Stimulated activated CD8-positive, alpha-beta memory T cell treated with anti-CD3 and anti-CD28 coated beads, Interleukin-4, amount 100 ng/mL, for 24 hours (primary cell): Measurements from ENCODE around the gene KCNG1.

Experiments
- DNase-seq: peaks from one replicate; pipeline ENCODE4 v3.0.0-alpha.2; 2020; ENCODE audit warnings: low read depth

The KCNG1 gene

DNA sequence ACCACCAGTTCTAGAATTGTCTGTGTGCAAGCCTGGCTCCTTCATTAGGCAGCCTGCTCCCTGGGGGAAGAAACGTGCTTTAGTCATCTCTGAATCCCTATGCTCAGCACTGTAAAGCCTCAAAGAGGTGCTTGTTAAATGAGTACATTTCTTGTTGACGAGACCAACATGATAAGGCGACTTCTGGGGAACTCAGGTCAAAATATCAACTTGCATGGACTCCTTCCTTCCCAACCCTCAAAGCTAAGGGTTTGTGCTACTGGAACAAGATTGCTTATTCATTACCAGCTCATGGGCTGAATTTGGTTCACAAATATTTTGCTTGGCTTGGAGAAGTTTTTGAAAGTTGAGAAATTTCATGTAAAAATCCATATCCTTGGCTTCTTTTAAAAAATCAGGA is 10.6 kb downstream of the KCNG1 start:
- DNase-seq = no peak

DNA sequence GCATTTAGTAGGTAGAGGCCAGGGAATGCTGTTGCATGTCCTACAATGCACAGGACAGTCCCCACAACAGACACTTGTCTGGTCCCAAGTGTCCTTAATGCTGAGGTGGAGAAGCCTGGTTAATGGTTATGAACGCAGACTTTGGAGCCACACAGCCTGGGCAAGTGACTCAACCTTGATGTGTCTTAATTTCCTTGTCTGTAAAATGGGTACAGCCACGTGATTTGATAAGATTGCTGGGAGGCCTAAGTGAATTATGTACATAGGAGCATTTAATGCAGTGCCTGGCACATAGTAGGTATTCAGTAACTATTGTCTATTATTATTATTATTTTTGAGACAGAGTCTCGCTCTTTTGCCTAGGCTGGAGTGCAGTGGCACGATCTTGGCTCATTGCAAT is 11.4 kb downstream of the KCNG1 start:
- DNase-seq = no peak

DNA sequence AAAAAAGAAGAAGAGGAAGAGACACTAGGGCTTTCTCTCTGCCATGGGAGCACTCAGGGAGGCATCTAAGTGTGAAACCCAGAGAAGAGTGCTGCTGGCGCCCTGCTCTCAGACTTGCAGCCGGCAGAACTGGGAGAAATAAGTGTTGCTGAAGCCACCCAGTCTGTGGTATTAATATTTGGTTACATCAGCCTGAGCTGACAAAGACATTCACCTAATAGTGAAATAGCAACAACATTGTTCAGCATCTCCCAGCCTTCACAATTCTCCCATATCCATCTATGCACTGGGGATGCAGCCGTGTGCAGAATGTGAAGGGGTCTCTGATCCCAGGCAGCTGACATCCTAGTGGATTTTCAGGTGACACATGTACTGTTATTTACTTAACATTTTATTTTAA is 12.0 kb downstream of the KCNG1 start:
- DNase-seq = no peak

DNA sequence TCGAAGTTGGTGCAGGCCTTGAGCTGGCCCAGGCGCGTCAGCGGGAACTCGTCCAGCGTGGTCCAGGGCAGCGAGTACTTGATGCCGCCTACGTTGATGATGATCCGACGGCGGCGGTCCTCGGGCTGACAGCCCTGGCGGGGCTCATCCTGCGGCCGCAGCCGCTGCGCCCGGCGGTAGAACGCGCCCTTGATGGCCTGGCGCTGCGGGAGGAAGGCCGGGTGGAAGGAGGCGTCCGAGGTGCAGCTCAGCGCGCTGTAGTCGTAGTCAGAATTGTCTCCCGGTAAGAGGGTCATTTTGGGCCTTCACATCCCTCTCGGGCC is 12.9 kb downstream of the KCNG1 start:
- no peak for DNase-seq

DNA sequence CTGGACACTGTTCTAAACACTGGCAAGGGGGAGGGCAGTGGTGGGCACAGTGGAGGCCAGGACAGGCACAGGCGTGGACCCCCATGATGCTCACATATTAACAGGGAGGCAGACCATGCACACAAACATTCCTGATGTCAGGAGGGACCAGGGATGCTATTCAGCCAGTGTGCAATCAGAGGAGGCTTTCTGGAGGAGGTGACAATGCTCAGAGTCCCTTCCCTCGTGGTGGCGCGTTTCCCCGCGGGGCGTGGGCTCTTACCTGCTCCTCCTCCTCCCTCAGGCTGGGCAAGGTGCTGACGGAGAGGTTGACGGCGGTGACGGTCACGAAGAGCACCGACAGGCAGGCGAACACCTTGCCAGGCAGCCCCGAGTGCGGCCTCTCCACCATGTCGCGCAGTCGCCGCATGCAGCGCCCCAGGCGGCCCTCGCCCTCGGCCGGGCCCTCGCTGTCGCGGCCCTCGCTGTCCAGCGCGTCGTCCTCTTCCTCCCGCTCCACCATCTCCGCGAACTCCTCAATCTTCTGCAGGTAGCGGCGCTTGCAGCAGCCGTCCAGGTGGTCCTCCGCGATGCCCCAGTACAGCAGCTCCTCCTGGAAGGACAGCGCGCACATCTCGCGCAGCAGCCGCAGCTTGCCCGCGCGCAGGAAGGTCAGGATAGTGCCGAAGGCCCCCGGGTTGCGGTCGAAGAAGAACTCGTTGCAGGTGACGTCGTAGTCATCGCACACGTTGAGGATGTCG is 13.4 kb downstream of the KCNG1 start:
- no peak for DNase-seq

DNA sequence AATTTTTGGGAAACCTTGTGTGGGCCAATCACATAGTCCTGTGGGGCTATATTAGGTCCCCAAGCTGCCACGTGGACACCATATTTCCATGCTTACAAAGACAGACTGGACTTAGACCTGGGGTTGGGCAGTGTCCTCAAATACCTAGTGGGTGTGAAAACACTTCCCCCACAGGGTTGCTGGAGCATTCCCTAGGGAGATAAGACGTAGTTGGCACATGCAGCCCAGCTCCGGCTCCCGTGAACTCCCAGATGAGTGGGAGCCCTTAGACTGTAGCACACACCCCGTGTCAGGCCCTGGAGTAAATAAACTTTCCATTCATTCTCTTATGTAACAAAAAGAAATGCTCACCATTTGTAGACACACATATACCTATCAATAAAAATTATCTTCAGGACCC is 14.2 kb downstream of the KCNG1 start:
- no peak for DNase-seq

DNA sequence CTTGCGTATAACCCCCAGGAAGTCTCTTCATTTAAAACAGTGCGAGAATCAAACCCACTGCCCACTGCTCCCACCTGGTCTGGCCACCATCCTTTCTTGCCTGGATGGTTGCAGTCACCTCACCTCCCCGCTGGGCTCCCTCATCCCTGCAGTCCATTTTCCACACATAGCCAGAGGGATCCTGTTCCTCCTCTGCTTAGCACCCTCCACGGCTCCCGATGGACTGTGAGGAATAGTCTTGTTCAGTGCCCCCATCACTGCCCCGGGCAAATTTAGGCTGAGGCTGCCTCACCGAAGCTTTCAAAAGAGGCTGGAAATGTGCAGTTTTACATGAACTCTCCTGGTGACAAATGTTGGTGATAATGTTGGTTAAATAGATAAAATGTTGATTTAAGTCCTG is 17.7 kb downstream of the KCNG1 start:
- no peak for DNase-seq

DNA sequence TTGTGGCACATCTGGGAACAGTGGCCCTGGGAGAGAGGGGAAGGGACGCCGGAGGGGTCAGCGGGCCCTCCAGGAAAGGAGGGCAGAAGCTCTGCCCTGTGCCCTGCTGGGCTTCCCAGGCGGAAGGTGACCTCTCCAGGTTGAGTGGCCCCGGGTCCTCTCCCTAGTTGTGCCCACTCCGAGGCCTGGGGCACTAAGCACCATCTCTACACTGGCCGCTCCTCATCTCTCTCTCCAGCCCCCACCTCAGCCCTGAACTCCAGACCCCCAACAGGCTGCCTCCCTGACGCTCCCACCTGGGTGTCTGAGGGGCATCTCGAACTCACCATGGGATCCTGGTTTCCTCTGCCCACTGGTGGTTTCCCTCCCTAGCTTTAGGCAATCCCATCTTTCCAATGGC is 18.1 kb downstream of the KCNG1 start:
- no peak for DNase-seq

DNA sequence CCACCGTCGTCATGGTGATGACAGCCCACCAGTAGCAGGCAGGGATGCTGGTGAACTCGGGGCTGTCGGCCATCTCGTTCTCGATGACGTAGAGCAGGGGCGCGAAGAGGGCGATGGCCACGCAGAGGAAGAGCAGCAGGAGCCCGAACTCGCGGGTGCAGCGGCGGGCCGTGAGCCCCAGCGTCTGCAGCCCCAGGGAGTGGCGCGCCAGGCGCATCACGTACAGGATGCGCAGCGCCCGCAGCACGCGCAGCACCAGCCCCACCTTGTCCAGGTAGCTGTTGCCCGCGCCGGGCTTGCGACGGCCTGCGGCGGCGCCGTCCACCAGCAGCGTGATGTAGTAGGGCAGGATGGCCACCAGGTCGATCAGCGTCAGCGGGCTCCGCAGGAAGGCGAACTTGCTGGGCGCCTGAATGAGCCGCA is 18.6 kb downstream of the KCNG1 start:
- no peak for DNase-seq

DNA sequence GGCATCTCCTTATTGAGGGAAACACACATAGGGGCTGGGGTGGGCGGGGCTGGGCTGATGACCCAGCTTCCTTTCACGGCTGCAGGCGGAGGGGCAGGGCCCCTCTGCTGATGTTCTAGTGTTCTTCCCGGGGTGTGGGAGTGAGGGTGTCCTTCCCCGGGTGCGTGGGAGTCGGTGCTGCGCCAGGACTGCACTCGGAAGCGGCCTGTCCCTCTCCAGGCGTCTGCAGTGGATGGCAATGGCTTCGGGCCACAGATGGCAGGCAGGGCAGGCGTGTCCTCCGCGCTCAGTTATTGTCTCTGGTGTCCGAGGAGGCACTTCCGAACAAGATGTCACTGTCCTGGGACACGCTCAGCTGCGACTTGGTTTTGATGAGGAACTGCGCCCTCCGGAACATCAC is 19.2 kb downstream of the KCNG1 start:
- DNase-seq = no peak

DNA sequence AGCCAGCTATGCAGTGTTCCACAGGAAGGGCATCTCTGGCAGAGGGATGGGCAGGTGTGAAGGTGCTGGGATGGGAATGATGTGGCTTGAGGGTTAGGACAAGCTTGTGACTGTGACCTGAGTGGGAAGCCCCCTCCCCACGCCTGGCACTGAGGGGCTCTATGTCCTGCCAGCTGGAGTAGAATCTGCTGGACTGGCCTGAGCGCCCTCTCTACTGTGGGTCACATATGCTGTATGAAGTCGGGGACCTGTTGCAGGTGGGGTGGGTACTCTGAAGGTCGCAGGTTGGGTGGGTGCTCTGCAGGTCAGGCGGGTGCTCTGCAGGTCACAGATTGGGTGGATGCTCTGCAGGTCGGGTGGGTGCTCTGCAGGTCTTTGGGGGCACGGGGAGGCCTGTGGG is 20.3 kb downstream of the KCNG1 start:
- no peak for DNase-seq

DNA sequence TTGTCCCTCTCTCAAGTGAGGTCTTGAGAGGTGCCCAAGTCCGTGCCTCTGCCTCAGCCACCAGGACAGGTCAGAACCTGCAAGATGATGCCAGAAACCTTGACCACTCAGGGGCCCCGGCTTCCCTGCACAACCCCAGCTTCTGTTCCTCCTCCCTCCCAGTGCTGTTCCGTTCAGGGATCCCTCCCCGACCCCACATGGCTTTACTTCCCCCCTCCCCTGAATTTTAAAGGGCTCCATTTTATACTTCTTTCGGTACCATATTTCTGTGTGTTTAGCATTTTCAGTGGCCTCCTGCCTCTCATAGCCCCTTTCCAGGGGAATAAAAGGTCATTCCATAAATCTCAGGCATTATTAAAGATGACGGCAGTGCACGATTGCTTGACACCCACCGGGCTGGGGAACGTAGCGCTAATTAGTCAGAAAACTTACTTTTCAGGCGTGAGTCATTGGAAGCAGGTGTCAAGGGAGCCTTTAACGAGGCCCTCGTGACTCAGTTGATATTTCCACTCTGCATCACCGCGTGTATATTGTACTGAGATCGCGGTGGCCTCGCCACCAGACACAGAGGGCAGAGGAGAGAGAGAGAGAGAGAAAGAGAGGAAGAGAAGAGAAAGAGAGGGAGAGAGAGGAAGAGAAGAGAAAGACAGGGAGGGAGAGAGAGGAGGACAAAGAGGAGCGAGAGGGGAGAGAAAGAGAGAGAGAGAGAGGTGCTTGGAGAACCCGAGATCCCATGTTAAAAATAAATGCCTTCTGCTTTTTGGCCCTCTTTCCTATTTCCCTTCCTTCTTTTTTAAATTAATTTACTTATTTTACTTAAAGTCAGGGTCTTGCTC is 21.3 kb downstream of the KCNG1 start:
- no peak for DNase-seq

DNA sequence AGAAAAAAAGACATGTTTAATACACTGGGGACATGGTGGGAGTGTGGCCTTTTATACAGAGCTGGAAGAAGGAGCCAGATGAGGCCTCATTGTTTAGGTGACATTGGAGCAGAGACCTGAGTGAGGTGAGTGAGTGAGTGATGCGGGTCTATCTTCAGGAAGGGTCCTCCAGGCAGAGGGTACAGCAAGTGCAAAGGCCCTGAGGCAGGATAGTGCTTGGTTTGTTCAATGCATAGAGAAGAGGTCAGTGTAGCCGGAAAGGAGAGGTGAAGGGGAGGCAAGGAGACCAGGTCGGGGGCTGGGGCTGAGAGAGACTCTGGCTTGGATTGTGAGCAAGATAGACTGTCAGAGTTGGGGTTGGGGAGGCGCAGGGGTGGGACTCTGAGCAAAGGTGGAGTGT is 23.6 kb downstream of the KCNG1 start:
- DNase-seq = no peak

DNA sequence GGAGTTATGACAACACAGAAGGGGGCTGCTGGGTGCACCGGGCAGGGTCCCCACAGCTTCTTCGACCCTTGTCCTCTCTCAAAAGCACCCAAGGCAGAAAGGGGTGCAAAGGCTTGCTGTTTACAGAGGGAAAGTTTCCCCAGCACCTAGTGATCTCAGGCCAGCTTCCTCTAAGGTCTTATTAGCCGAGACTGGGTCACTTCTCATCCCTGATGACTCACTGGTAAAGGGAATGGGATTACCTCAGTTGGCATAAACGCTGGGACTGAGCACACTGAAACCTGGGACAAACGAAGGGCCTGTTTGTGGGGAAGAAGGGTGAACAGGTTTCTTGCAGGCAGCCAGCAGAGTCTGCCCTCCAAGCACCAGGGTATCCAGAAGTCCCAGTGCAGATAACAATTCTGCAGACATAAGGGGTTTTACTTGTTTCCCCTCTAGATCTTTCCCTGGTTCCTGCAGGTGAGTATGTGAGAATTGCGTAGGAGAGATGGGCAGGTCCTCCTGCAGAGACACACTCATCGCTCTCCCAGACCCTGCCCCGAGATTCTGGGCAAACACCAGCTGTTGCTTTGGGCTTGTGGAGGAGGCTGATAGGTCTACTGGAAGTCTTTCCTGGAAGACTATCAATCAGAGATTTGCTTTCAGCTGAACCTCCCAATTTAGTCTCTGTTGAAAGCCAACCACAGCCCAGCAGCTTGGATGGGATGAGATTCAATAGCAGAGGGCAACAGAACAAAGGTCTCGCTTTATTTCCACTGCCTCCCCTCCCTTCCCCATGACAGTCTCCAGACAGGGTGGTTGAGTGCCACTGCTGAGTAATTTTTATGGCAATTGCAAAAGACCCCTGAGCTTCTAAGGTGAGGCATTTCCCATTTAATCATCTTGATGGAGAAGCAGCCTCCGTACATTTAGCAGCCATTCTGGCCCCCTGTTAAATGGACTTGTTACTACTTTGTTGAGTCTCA is 25.7 kb downstream of the KCNG1 start:
- no peak for DNase-seq

DNA sequence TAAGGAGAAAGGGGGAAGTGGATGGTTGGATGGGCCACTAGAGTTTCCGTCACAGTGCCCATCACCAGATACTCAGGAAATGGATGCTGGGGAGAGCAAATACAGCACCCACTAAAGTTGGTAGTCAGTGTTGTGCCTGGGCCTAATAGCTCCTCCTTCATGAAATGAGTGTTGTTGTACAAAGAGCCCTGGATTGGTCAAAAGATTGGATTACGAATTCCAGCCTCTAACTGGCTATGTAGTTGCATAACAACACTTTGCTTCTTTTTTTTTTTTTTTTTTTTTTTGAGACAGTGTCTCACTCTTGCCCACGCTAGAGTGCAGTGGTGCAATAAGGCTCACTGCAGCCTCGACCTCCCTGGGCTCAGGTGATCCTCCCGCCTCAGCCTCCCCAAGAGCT is 27.4 kb downstream of the KCNG1 start:
- no peak for DNase-seq

DNA sequence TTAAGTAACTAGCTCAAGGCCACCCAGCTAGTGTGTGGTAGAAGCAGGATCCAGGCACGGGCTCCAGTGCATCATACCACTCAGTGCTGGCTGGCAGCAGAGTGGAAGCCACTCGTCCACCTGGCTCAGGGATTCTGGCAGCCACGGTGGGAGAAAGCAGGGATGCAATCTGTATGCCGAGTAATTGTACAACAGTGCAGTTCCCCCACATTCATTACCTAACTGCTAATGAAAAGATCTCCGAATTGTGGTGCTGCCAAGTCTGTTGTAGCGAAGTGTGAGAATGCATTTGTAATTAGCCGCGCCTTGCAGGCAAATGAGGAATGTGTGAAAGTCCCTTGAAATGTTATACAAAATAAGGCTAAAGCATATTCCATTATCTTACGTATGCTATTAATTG is 29.0 kb downstream of the KCNG1 start:
- DNase-seq = no peak

DNA sequence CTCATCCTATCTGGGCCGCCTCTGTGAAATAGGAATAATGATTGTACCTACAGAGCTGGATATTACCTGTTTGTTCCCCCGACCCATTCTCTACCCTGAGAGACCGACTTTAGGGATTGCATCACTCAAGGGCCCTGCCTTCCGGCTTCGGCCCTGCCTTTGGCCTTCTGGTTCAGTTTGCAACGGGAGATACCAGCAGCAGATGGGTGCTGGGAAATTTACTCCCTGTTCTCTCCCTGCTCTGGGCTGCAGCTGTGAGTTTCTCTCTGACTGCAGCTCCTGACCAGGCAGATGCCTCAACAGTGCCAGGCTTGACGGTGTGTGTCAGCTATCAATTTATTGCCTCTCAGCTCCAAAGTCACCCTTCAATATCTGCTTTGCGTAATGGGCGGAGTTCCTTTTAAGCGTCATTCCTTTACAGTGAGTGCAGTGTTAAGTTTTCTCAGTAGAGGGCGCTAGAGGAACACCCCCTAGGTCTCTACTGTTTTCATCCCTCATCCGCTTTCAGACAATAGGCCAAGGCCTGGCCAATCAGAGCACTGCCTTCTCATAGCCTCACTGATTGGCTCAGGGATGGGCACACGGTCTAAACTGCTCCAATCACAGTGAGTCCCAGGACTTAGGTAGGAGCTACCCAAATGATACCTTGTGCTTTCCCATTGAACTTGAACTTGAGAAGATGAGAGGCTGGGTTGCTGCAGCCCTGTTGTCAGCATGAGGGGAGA is 30.0 kb downstream of the KCNG1 start:
- peak; percentile 15 for DNase-seq

DNA sequence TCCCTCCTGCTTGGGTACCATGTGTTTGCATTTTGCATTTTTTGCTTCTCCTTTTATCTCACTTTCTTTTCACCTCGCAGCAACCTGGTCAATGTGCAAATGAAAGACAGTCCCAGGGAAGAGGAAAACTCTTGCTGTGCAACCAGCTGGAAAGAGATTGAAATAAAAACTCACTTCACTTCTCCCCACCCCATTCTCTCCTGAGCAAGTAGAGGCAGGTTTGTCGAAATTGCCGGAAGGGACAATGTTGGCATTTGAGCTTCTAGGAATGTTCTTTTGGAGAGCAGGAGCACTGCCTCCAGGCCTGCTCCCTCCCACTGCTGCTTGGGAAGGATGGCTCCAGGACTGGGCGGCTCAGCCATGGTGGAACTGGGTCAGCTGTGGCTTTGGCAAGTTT is 30.6 kb downstream of the KCNG1 start:
- DNase-seq = no peak

DNA sequence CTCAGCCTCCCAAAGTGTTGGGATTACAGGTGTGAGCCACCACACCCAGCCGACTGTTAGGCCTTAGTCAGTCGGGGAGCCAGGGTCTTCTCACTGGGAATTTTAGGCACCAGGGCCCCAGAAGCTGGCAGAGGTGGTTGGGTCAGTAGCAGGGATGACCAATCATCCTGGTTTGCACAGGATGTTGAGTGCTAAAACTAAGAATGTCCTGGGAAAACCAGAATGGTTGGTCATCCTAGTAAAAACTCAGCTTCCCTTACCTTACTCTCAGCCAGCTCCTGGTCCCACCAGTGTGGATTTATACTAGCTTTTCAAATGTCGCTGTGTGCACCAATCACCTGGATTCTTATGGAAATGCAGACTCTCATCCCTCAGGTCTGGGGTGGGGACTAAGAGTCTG is 31.8 kb downstream of the KCNG1 start:
- no peak for DNase-seq

DNA sequence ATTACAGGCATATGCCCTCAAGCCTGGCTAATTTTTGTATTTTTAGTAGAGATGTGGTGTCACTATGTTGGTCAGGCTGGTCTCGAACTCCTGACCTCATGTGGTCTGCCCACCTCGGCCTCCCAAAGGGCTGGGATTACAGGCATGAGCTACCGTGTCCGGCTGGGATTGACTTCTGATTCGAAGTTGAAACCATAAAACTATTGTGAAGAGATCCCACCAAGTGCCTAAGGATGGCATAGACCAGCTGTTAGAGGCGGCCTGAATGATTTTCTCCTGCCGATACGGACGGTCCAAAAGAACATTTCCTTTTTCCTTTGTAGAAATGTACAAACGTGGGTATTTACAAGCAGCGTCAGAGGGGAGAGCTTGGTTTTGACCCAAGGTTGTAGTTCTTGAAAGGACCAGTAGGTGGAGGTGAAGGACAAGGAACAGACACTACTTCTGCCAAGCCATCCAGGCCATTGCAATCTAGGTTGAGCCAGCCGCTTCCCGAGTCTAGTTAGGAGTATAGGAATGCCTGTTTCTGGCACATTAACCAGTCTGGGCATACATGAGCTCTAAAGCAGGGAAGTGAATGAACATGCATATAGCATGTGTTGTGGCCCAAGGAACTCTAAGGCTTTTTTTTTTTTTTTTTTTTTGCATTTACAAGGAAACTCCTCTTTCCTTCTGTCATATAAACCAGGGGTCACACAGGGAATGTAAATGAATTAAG is 35.3 kb downstream of the KCNG1 start:
- DNase-seq = peak; percentile 21

DNA sequence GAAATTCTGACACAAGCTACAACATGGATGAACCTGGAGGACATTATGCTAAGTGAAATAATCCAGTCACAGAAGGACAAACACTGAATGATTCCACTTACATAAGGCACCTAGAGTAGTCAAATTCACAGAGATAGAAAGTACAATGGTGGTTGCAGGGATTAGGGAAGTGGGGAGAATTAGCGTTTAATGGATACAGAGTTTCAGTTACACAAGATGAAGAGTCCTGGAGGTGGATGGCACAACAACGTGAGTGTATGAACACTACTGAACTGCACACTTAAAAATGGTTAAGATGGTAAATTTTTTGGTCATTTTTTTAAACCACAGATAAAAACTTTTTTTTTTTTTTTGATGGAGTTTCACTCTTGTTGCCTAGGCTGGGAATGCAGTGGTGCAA is 39.6 kb downstream of the KCNG1 start:
- no peak for DNase-seq
